ENCODE measurements around the gene PCDH15. TPM values are rescaled to one million over a fixed set of nuclear protein-coding genes. Genes with fewer than 3 reads are reported as not detected.

Gene PCDH15
- total RNA-seq, 1 experiment from 2014 or later = 0.11 TPM

DNA sequence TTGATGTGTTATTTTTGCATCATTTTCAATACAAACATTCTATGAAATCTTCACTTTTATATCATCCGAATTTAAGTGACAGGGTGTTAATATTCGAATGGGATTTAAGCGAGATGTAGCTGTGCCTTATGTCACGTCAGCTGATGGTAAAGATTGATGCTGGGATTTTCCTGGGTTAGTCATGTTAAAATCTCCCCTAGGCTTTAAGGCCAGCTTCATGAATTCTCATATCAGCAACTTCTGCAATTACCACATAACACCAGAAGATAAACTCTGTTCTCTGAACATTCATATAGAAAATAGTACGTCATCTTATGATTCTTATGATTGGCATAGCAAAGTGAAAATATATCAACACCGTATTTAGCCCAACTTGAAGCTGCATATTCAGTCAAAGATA is 669.2 kb downstream of the PCDH15 start:
- no peak for DNase-seq (ENCODE audit: low read depth)

DNA sequence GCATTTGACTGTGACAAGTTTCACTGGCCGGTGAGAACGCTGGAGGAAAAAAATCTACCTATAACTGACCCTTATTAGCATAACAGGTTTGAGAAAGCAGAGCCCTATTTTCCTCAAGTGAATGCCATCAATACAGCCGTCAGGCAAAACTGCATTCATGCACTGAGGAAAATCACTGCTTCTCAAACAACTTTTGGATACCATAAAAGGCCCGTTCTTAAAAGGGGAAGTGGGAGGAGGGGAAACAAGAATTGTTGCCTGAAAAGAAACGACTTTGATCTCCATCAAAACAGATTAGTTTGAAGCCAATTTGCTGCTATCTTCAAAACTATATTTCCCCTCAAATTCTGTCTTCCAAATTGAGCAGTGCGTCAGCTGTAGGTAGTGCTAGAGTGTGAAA is 670.6 kb downstream of the PCDH15 start:
- DNase-seq (ENCODE audit: low read depth) = no peak

DNA sequence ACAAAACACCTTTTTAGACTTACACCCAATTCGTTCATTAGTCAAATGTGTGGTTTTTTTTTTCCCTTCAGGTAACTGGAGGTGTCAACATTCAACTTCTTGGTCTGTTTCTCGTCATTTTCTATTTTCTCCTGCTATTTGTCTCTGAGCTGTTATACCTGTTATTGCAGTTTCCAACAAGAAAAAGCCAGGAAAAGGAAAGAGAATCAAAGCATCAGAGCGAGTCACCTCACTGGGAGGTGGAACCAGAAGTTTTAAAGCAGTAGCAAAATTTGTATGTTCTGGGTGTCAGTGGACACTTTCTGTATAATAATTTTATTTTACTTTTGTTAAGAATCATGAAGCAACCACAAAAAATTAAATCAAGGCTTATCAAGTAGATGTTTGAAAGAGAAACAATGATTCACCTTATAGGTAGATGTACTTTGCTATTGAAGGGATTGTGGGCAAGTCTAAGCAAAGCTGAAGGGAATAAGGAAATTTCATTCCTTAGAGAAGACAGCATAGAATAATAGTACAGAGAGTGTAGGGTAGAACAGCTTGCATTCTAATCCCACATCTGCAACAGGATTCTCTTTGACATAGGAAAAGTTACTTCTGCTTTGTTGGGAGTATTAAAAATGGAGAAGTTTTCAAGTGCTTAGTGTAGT is 675.8 kb downstream of the PCDH15 start:
- no peak for DNase-seq (ENCODE audit: low read depth)

DNA sequence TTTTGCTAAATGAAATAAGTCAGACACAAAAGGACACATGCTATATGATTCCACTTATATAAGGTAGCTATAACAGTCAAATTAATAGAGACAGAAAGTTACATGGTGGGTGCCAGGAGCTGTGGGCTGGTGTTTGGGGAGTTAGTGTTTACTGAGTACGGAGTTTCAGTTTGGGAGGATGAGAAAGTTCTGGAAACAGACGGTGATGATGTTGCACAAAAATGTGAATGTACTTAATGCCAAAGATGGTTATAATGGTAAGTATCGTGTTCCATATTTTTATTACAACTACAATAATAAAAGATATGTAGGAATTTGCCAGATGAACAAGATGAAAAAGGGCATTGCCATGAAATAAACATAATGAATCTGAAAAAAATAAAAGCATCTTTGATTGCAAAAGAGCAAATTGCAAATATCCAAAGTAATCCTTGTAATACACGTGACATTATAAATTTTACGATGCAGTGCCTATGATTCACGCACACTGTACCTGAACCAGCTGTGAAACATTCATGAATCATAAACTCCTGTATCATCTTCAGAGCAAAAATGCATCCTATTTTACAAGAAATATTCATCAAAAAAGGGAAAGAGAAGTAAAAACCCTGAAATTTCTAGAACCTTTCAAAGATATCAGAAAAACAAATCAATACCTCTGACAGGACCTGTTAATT is 676.7 kb downstream of the PCDH15 start:
- no peak for DNase-seq (ENCODE audit: low read depth)

DNA sequence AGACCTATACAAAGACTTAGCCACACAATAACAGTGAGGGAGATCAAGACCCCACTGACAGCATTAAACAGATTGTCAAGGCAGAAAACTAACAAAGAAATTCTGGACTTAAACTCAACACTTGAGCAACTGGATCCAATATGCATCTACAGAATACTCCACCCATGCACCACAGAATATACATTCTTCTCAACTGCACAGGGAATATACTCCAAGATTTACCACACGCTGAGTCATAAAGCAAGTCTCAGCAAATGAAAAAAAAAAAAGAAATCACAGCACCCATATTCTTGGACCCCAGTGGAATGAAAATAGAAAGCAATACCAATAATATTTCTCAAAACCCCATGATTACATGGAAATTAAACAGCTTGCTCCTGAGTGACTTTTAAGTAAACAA is 680.2 kb downstream of the PCDH15 start:
- no peak for DNase-seq (ENCODE audit: low read depth)

DNA sequence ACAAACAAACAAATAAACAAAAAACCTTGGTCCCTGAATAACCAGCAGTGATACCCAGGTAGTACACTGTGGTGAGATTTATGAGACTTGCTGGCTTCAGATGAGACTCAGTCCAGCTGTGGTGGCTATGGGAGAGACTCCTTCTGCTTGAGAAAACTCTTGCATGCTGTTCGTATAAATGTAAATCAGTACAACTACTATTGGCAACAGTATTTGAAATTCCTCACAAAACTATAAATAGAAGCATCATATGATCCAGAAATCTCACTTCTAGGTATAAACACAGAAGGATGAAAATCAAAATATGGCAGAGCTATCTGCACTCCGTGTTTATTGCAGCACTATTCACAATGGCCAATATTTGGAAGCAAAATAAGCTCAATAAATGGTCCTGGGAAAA is 692.1 kb downstream of the PCDH15 start:
- DNase-seq (ENCODE audit: low read depth) = no peak

DNA sequence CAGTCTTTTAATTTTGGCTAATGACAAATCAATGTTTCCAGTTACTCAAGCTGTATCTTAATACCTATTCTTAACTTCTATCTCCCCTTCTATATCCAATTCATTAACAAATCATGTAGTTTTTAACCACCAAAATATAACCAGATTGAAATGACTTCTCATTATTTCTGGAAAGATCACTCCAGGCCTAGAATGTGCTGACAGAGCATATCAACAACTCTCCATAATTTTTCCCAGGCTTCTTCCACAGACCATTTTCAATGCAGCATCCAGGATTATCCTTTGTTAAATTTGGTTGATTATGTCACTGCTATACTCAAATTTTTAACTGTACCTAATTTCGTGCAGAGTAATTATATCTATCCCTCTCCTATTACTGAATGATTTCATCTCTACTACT is 704.1 kb downstream of the PCDH15 start:
- DNase-seq (ENCODE audit: low read depth) = no peak

DNA sequence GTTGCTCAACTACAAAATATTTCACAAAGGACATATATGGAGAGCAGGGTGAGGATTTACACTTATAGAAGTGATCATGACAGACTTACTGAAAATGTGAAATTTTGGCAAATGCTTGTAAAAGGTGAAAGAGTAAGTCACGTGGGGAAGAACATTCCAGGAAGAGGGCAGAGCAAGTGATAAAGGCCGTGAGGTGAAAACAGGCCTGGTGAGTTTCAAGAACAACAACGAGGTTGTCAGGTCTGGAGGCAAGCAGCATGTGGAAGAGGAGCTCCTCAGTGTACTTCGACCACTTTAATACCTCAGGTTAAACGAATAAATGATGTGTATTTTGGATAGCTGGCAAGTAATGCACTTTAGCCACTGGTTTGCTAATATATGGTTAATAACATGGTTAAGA is 706.7 kb downstream of the PCDH15 start:
- DNase-seq (ENCODE audit: low read depth) = no peak

DNA sequence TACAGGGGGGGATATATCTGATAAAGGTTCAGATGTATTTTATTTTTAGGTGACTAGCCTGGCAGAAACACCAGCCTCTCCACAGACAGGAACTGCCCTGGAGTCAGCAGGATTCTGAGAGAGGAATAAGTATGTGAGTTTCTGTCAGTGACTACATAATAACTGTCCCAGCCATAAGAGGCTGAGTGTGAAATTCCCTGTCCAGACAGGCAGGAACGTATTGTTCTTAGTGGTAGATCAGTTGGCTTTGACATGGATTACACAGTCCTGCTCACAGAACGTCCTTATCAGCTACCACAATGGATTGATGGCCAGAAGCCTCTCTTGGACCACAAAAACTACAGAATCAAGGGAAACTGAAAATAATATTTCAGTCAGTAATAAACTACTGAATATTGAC is 709.8 kb downstream of the PCDH15 start:
- no peak for DNase-seq (ENCODE audit: low read depth)

DNA sequence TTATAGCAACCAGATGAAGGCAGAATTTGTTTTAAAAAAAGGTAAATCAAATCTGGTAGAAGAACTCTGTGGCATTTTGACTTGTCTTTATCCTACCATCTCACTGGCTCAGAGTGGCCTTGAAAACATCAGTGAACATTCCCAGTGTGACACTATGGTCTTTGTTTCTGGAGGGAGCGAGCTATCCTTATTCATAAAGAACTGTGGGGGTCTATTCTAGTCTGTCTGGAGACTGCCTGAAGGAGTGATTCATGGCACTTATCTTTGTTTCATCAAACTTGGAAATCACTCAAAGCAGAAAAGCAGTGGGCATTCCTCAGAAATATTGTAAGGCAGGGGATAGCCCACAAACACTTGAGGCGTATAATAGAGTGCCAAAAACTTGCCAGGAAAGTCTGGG is 719.1 kb downstream of the PCDH15 start:
- DNase-seq (ENCODE audit: low read depth) = no peak

DNA sequence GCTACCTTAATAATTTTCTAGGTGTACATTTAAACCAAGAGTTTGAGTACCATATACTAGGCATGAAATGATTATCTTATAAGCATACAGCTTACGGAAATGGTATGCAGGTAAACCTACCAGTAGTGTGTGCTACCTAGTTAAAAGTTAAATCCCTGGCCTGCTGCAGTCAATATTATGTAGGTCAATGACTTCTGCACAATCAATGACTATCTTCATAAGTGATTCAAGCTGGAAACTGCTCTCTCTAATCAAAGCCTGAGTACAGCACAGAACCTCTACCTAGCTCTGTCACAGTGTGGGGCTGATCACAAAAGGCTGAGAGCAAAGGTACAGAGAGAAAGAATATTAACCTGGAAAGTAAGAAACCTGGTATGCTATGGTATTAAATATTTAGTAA is 733.7 kb downstream of the PCDH15 start:
- no peak for DNase-seq (ENCODE audit: low read depth)

DNA sequence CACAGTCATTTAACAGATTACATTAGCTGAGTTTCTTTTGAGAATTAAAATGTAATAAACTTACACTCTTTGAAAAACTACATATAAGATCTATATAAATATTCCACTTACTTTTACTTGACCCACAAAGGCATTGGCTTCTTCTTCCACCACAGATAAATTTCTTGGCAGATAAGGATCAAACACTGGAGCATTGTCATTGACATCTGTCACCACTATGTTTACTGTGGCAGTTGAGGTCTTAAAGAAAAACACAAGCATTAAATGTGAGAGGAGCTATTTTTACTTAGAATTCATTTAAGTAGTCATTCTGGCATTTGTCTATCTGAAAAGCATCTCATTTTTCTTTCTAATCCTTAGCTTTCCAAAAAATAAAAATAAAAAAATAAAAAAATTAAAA is 734.4 kb downstream of the PCDH15 start:
- no peak for DNase-seq (ENCODE audit: low read depth)

DNA sequence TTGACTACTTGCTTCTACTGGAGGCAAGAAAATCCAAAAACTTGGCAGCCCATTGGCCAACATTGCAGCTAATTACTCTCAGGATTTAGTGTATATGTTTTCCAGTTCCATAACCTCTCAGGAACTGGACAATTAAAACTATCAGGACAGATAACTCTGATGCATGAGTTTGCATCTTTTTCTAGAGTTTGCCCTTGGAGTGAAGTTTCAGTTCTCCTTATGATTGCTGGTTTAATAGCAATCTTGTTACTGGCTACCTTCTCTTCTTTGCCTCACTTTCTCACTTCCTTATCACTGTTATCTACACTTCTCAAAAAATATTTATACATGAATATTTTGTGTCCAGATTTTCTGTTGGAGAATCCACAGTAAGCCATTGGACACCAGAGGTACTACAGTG is 735.9 kb downstream of the PCDH15 start:
- no peak for DNase-seq (ENCODE audit: low read depth)

DNA sequence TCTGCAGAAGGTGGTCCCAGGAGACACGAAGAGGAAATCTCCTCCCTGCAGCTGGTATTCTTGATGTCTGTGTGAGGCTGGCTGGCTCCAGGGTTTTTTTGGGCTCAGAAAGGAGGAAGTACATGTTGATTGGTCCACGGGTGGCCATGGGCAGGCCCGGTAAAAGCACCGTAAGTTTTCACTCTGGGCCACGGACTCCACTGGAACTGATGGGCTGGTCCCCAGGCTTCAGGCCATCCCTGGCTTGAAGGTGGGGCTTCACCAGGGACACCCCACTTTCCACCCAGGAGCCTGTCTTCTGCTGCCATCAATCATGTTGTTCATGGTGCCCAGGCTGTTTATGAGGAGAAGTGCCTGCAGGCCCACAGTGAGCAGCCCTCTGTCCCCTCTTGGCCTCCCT is 736.8 kb downstream of the PCDH15 start:
- no peak for DNase-seq (ENCODE audit: low read depth)

DNA sequence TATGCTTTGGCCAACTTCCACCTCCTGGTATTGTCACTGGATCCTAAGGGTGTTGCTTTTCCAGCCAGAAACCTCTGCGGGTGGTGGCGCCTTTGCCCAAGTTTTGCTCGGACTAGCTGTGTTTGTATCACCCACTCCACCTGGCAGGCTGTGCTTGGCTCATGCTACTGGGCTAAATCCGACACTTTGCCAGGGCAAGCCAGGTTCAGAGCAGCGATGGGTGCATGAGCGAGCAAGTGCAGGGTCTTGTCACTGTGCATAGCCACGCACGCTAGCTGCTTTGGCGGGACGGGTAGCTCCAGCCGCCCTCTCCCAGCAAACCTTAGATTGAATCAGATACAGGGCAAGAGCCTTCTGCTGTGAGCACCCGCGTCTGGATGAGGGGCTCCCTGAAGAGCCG is 737.5 kb downstream of the PCDH15 start:
- no peak for DNase-seq (ENCODE audit: low read depth)

DNA sequence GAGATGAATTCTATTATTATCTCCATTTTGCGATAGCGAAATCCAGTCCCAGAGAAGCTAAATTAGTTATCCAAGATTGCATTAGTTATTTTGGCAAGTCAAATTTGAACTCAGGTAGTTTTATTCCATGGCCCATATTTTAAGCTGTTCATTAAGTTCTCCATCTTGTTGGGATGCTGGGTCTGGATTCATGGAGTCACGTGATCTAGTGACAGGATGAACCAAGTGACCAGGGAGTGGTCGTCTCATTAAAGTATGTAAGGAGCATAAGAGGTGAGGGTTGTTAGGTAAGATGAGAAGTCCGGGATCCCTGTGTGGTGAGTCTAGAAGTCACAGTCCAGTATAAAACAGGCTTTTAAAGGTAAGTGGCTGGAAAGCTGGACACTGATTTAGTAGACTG is 740.5 kb downstream of the PCDH15 start:
- DNase-seq (ENCODE audit: low read depth) = no peak

DNA sequence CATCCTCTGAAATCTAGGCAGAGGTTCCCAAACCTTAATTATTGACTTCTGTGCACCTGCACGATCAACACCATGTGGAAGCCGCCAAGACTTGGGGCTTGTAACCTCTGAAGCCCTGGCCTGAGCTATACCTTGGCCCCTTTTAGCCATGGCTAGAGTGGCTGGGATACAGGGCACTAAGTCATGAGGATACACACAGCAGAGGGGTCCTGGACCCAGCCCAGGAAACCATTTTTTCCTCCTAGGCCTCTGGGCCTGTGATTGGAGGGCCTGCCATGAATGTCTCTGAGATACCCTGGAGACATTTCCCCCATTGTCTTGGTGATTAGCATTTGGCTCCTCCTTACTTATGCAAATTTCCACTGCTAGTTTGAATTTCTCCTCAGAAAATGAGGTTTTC is 743.7 kb downstream of the PCDH15 start:
- no peak for DNase-seq (ENCODE audit: low read depth)

DNA sequence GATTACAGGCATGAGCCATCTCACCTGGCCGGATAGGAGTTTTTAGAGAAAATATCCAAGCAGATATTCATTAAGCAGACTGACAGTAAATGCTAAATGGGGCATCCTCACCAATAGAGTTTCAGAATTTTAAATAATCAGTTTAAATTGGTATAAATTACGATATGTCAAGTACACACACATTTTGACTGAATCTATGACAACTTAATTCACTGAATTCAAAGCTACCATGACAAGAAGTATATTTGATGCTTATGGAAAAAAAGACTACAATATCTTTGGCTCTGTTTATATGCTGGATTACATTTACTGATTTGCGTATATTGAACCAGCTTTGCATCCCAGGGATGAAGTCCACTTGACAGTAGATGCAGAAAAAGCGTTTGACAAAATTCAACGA is 774.7 kb downstream of the PCDH15 start:
- no peak for DNase-seq (ENCODE audit: low read depth)

DNA sequence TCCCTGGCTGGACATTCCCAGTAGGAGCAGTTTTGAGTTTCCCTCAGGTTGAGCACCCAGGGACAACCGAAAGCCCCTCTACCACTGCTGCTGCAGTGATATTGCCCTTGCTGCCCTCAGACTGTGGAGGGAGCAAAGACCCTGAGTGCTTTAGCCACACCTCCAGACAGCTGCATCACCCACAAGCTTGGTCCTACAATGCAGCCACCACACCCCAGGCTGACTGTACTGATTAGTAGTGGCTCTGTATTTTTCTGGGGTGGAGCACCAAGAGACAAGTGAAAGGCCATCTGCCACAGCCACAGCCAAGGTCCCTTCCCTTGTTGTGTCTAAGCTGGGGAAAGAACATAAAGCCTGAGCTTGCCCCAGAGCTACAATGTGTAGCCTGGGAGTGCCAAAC is 789.9 kb downstream of the PCDH15 start:
- no peak for DNase-seq (ENCODE audit: low read depth)

DNA sequence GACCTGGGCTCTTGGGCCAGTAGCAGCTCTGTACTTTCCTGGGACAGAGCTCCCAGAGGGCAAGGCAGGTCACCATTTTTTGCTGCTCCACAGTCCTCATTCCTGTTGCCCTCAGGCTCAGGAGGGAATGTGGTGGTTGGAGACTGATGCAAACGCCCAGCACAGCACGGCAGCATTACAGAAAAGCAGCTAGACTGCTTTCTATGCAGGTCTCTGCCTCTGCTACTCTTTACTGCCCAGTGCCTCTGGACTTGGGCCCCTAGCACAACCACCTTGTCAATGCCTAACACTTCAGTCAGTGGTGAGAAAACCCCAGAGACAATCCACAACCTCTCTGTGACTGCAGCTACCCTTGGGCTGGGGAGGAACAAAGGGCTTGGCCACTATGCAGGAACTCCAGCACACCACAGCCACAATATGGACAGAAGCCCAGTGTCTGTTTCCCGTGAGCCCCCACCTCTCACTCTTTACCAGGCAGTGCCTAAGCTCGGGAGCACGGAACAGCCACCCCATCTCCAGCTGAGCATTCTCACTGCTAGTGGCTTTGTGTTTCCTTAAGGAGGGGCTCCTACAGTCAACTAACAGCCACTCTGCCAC is 790.6 kb downstream of the PCDH15 start:
- no peak for DNase-seq (ENCODE audit: low read depth)

DNA sequence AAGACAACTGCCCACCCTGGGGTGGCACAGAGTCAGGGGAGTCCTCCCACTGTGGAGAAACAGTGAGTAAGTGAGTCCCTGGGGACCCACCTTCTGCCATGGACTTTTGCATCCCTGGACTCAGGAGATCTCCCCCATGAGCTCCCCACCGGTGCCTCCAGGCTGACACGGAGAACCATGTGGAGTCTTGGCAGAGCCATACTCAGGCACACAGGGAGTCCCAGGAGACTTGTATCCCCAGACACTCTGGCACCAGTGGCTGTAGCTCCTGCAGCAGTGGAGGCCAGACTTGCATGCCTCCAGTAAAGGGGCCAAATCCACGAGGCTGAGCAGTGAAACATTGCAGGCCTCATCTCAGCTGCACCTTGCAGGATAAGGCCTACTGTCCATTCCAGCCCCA is 791.4 kb downstream of the PCDH15 start:
- DNase-seq (ENCODE audit: low read depth) = no peak

DNA sequence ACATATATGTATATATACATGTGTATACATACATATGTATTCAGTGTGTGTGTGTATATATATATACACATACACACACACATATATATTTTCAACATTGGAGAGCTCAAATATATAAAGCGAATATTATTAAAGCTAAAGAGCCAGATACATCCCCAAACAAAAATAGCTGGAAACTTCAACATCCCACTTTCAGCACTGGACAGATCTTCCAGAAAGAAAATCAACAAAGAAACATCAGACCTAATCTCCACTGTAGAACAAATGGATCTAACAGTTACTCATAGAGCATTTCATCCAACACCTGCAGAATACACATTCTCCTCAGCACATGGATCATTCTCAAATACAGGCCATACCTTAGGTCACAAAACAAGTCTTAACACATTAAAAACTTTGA is 799.0 kb downstream of the PCDH15 start:
- DNase-seq (ENCODE audit: low read depth) = no peak

DNA sequence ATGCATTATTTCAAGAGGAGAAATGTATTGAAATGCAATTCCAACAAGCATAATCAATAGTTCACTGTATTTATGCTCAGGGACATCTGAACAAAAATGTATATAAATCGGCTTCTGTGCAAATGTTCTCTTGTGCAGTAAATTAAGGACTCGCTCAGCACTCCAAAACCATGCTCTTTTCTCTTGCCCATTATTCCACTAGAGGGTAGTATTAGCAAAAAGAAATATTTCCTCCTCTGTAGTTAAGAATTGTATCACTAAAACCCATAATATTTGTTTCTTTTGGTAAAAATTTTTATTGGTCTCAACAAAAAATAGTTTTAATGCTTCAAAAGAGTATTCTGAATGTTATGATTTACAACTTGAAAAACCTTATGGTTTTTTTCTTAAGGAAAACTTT is 803.1 kb downstream of the PCDH15 start:
- no peak for DNase-seq (ENCODE audit: low read depth)

All from LHCN-M2 (cell line).